ENCODE results near the gene CFAP47.

DNA sequence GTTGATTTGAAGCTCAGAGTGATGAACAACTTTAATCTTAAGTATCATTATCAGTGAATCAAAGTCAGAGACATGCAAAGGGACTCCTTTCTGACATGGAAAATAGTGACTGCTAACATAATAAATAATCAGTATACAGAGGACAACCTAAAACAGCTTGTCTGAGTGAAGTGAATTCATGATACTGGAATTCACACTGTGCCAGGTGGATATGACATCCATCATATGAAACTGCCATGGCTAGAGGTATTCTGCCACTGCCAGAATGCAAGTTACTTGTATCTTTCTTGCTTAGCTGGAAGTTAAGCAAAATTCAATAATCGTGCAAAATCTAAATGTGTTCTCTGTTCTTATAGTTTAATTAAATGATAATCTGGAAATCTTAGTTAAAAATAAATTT is 429.0 kb downstream of the CFAP47 start:
- TF ChIP-seq, protein P1, sequence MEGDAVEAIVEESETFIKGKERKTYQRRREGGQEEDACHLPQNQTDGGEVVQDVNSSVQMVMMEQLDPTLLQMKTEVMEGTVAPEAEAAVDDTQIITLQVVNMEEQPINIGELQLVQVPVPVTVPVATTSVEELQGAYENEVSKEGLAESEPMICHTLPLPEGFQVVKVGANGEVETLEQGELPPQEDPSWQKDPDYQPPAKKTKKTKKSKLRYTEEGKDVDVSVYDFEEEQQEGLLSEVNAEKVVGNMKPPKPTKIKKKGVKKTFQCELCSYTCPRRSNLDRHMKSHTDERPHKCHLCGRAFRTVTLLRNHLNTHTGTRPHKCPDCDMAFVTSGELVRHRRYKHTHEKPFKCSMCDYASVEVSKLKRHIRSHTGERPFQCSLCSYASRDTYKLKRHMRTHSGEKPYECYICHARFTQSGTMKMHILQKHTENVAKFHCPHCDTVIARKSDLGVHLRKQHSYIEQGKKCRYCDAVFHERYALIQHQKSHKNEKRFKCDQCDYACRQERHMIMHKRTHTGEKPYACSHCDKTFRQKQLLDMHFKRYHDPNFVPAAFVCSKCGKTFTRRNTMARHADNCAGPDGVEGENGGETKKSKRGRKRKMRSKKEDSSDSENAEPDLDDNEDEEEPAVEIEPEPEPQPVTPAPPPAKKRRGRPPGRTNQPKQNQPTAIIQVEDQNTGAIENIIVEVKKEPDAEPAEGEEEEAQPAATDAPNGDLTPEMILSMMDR (IDR thresholded peaks at IDR 0.05; ENCODE audit: low read depth, low read length, poor library complexity, severe bottlenecking): no peak
- TF ChIP-seq EZH2phosphoT487 (IDR thresholded peaks at IDR 0.05; ENCODE audit: borderline replicate concordance, low read length): no peak
